ENCODE results near the gene PPHLN1. TPM values are rescaled to one million over a fixed set of nuclear protein-coding genes. Genes with fewer than 3 reads are reported as not detected.

Gene PPHLN1, protein sequence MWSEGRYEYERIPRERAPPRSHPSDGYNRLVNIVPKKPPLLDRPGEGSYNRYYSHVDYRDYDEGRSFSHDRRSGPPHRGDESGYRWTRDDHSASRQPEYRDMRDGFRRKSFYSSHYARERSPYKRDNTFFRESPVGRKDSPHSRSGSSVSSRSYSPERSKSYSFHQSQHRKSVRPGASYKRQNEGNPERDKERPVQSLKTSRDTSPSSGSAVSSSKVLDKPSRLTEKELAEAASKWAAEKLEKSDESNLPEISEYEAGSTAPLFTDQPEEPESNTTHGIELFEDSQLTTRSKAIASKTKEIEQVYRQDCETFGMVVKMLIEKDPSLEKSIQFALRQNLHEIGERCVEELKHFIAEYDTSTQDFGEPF
- total RNA-seq (2022; extraction: Qiagen RNA extraction; ENCODE audit: low read depth) = 54.8 to 68.2 TPM (median 60.5 TPM) in 5 replicates

DNA sequence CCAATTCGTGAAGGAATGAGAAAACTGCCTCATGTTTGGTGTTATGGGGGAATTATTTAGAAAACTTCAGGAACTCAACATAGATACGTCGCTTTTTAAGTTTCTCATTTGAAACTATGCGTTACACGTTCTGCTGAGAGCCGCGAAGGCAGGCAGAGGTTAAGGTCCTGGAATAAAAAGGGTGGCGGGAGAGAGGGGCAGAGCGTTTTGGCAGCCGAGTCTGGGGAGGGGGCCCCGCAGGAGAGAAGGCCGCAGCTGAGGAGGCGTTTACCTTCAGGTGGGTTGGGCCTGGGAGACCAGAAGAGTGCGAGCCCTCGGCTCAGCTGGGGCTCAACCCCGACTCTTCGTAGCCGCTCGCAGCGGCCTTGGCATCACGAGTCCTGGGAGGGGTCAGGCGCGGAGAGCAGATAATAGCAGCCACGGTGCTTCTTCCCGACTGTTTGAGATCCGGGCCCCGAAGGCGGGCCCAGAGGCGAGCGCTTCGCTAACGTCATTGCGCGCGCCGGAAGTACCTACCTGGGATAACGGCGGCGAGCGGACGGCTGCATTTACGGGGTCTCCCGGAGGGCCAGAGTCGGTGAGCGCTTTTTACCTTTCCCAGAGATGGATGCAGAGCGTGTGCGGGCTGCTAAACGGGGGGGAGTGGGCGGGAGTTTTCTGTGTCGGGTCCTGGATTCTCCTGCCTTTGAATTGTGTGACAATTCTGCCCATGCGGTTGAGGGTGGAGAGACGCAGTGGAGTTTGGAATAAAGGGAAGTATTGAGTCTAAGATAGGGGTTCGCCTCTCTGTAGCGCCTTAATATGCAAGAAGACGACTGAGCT, at the start of gene PPHLN1, which contains the start of gene ZCRB1:
PPHLN1 (plus strand) TSS at position 515 of the 822 bp plus-strand sequence. CDS start 9,736 bp downstream, outside the sequence.
ZCRB1 (minus strand) TSS at position 442 of the 822 bp plus-strand sequence. CDS start 1,992 bp downstream, outside the sequence.

Other genes with a start within 250 kb of the PPHLN1 start
- gene GXYLT1, start 181.3 kb upstream of the PPHLN1 start, total RNA-seq (2022; extraction: Qiagen RNA extraction; ENCODE audit: low read depth) = 11.4 to 17.3 TPM (median 16.3 TPM) in 5 replicates
- gene YAF2, start 87.9 kb upstream of the PPHLN1 start, total RNA-seq (2022; extraction: Qiagen RNA extraction; ENCODE audit: low read depth) = 19.4 to 25.1 TPM (median 21.3 TPM) in 5 replicates
- gene ZCRB1, start 73 bp upstream of the PPHLN1 start, total RNA-seq (2022; extraction: Qiagen RNA extraction; ENCODE audit: low read depth) = 55.7 to 63.6 TPM (median 59.7 TPM) in 5 replicates